Measurements from ENCODE around the gene MVB12B. TPM values are rescaled to one million over a fixed set of nuclear protein-coding genes. Genes with fewer than 3 reads are reported as not detected.

Gene MVB12B
- total RNA-seq, 1 donor from 2014 or later, result 13.1 TPM

GRCh38 chr9:126304207-126304970 is 22.2 kb upstream of the MVB12B start:
- H3K4me1 Mint-ChIP-seq (ENCODE audit: low read depth), result no peaks in the 10 kb centered on the region
- H3K36me3 Mint-ChIP-seq (ENCODE audit: low read depth), result no peaks in the 10 kb centered on the region
- no peaks in the 10 kb centered on the region for H3K9me3 Mint-ChIP-seq (ENCODE audit: low read depth)
- no peak overlapping the region for H3K4me3 Mint-ChIP-seq (ENCODE audit: unreplicated experiment)
- DNase-seq (ENCODE audit: low spot score), result no peak
- H3K27ac Mint-ChIP-seq (ENCODE audit: unreplicated experiment), result no peak overlapping the region
- TF ChIP-seq CTCF (IDR thresholded peaks at IDR 0.05), result no peak
- peaks cover 2% of the 10 kb centered on the region for H3K27me3 Mint-ChIP-seq (ENCODE audit: low read depth)

DNA sequence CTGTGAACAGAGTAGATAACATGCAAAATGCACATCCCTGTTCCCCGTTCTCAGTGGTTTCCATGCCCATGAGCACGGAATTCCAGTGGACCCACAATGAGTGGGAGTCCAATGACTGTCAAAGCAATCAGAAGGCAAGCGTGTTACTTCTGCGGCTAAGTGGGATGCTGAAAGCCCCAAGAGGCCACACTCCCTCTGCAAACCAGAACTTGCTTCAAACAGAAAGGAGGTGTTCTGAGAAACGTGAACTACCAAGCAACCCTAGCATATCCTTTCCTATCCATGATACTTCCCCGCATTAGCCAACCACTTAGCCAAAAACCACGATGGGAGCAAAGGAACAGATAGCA is 21.7 kb upstream of the MVB12B start:
- no peak for TF ChIP-seq CTCF (IDR thresholded peaks at IDR 0.05)
- Mint-ChIP-seq H3K4me1 (ENCODE audit: low read depth) (no peaks in the 10 kb centered on the region), H3K36me3 (ENCODE audit: low read depth) (no peaks in the 10 kb centered on the region), H3K27me3 (ENCODE audit: low read depth) (peaks cover 2% of the 10 kb centered on the region), H3K9me3 (ENCODE audit: low read depth) (no peaks in the 10 kb centered on the region), H3K27ac (ENCODE audit: unreplicated experiment) (no peak overlapping the region), H3K4me3 (ENCODE audit: unreplicated experiment) (no peak overlapping the region)
- no peak for DNase-seq (ENCODE audit: low spot score)

- no peak overlapping the region for H3K4me3 Mint-ChIP-seq (ENCODE audit: unreplicated experiment)
- no peaks in the 10 kb centered on the region for H3K4me1 Mint-ChIP-seq (ENCODE audit: low read depth)
- TF ChIP-seq CTCF (IDR thresholded peaks at IDR 0.05), result no peak
- H3K36me3 Mint-ChIP-seq (ENCODE audit: low read depth), result no peaks in the 10 kb centered on the region
- no peak overlapping the region for H3K27ac Mint-ChIP-seq (ENCODE audit: unreplicated experiment)
- DNase-seq (ENCODE audit: low spot score), result no peak
- no peaks in the 10 kb centered on the region for H3K9me3 Mint-ChIP-seq (ENCODE audit: low read depth)
- peaks cover 2% of the 10 kb centered on the region for H3K27me3 Mint-ChIP-seq (ENCODE audit: low read depth)
Measured at GRCh38 chr9:126306071-126306647, 20.5 kb upstream of the MVB12B start.

DNA sequence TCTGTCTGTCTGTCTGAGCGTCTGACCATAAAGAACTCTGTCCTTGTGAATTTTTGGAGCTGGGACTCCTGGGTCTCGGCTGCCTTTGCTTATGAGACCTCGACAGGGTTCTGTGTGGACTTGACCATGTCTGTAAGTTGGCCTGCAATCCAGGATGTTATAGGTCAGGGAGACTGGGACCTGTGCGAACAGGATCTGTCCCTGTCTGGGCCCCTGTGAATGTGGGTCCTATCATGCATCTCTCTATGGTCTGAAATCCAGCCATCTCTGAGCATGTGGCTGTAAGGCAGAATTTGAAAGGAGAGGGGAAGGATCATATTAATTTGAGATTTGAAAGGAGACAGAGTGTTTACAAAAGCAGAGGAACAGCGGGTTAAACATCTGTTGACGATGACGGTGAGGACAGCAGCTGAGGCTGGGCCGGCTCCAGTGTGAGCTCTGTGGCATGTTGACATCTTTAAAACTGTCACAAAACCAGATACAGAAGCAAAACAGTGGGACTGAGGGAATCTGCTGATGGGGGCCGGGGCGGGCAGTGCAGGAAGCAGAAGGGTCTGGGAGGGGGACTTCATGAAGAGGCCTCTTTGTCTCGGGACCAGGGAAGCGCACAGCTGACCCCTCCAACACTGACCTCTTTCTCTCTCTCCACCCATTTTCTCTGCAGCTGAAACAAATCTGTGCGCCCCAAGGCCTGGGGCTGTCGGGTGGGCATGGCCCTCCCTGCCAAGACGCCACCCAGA is 19.1 kb upstream of the MVB12B start:
- peaks cover 2% of the 10 kb centered on the region for H3K27me3 Mint-ChIP-seq (ENCODE audit: low read depth)
- H3K4me3 Mint-ChIP-seq (ENCODE audit: unreplicated experiment), result no peak overlapping the region
- H3K27ac Mint-ChIP-seq (ENCODE audit: unreplicated experiment), result no peak overlapping the region
- H3K4me1 Mint-ChIP-seq (ENCODE audit: low read depth), result no peaks in the 10 kb centered on the region
- DNase-seq (ENCODE audit: low spot score), result no peak
- H3K36me3 Mint-ChIP-seq (ENCODE audit: low read depth), result no peaks in the 10 kb centered on the region
- no peaks in the 10 kb centered on the region for H3K9me3 Mint-ChIP-seq (ENCODE audit: low read depth)
- TF ChIP-seq CTCF (IDR thresholded peaks at IDR 0.05), result no peak

DNA sequence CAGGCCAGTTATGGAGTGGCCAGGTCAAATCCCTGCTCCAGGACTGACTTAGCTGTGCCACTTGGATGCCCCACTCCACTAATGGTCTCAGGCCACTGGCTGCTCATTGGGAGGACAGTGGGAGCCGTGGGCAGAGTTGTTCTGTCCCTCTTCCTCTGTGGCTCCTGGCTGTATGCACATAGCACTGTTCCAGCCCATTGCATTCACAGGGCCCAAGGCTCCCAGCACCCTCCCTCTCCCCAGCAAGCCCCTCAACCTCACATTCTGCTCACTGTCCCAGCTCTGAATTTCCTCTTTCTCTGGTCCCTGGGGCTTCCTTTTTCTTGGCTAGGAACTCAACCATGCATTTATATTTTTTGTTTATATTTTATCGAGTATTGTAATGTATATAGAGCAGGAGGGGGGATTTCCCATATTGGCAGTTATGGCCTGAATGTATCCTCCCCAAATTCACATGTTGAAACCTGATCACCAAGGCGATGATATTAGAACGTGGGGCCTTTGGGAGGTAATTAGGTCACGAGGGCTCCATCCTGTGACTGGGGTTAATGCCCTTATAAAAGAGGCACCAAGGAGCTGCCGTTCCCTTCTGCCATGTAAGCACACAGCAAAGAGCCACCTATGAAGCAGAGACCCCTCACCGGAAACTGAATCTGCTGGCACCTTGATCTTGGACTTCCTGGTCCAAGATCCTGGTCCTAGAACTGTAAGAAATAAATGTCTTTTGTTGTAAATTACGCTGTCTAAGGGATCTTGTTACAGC is 17.0 kb upstream of the MVB12B start:
- no peak overlapping the region for H3K27ac Mint-ChIP-seq (ENCODE audit: unreplicated experiment)
- no peak for DNase-seq (ENCODE audit: low spot score)
- TF ChIP-seq CTCF (IDR thresholded peaks at IDR 0.05), result no peak
- H3K4me1 Mint-ChIP-seq (ENCODE audit: low read depth), result no peaks in the 10 kb centered on the region
- no peaks in the 10 kb centered on the region for H3K27me3 Mint-ChIP-seq (ENCODE audit: low read depth)
- no peaks in the 10 kb centered on the region for H3K36me3 Mint-ChIP-seq (ENCODE audit: low read depth)
- H3K4me3 Mint-ChIP-seq (ENCODE audit: unreplicated experiment), result no peak overlapping the region
- no peaks in the 10 kb centered on the region for H3K9me3 Mint-ChIP-seq (ENCODE audit: low read depth)
